ENCODE data around the gene DSCAML1.

GRCh38 chr11:117642835-117643234, 154.2 kb downstream of the DSCAML1 start:
- TF ChIP-seq, protein P1, sequence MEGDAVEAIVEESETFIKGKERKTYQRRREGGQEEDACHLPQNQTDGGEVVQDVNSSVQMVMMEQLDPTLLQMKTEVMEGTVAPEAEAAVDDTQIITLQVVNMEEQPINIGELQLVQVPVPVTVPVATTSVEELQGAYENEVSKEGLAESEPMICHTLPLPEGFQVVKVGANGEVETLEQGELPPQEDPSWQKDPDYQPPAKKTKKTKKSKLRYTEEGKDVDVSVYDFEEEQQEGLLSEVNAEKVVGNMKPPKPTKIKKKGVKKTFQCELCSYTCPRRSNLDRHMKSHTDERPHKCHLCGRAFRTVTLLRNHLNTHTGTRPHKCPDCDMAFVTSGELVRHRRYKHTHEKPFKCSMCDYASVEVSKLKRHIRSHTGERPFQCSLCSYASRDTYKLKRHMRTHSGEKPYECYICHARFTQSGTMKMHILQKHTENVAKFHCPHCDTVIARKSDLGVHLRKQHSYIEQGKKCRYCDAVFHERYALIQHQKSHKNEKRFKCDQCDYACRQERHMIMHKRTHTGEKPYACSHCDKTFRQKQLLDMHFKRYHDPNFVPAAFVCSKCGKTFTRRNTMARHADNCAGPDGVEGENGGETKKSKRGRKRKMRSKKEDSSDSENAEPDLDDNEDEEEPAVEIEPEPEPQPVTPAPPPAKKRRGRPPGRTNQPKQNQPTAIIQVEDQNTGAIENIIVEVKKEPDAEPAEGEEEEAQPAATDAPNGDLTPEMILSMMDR (IDR thresholded peaks at IDR 0.05), result no peak
- TF ChIP-seq POLR2A (IDR thresholded peaks at IDR 0.05), result no peak

Data from uterus (tissue), 2 donors.